GM12875 (cell line): ENCODE measurements around the gene TMEM150C.

Experiments
- H3K4me3 ChIP-seq: one replicate; pipeline ENCODE4 v1.5.1; 2011; ENCODE audit warnings: low read depth, low read length, control low read depth
- CTCF ChIP-seq: IDR thresholded peaks from 2 replicates; pipeline ENCODE4 v1.5.1; 2011; ENCODE audit warnings: low read depth, mild to moderate bottlenecking, control low read depth, inconsistent platforms, low read length, moderate library complexity, borderline replicate concordance; ENCODE audit not compliant: insufficient read depth

Gene TMEM150C

GRCh38 chr4:82599336-82599735 lies 37.5 kb upstream of the TMEM150C start:
- H3K4me3 ChIP-seq: no peak overlapping the region
- TF ChIP-seq CTCF: no peak

GRCh38 chr4:82594456-82594855 lies 32.7 kb upstream of the TMEM150C start:
- TF ChIP-seq CTCF: no peak
- H3K4me3 ChIP-seq: no peak overlapping the region

- no peak overlapping the region for H3K4me3 ChIP-seq
- no peak for TF ChIP-seq CTCF
Measured at GRCh38 chr4:82593411-82593810, 31.6 kb upstream of the TMEM150C start.

GRCh38 chr4:82592639-82593038 lies 30.9 kb upstream of the TMEM150C start:
- TF ChIP-seq CTCF: no peak
- H3K4me3 ChIP-seq: no peak overlapping the region

GRCh38 chr4:82591592-82591991 lies 29.8 kb upstream of the TMEM150C start:
- no peak overlapping the region for H3K4me3 ChIP-seq
- no peak for TF ChIP-seq CTCF

- H3K4me3 ChIP-seq: no peak overlapping the region
- no peak for TF ChIP-seq CTCF
Measured at GRCh38 chr4:82589756-82590155, 28.0 kb upstream of the TMEM150C start.

GRCh38 chr4:82588771-82589270 lies 27.0 kb upstream of the TMEM150C start:
- TF ChIP-seq CTCF: no peak

More at GRCh38 chr4:82588771-82589270, 27.0 kb upstream of the TMEM150C start:
- H3K4me3 ChIP-seq: no peak overlapping the region
